Pancreas (tissue), 10 donors: ENCODE data around the gene NAA10. TPM values are rescaled to one million over a fixed set of nuclear protein-coding genes. Genes with fewer than 3 reads are reported as not detected.

Experiments used
- ATAC-seq, 4 donors: fragments of 200-7000 bp; cut with Tn5 transposase; one replicate each; pipeline versions ENCODE4 v1.8.0 to v1.9.1; 2020; ENCODE audit warnings: mild to moderate bottlenecking in 4 of 4, moderate library complexity in 4 of 4
- DNase-seq, 6 donors: peaks; one replicate each; pipeline ENCODE4 v3.0.0-alpha.2; 2020
- FAIRE-seq: peaks from 2 replicates; lab custom pipeline; 2012; peaks lifted over from hg19 to GRCh38; lab: Jason Lieb, UNC
- H3K27ac ChIP-seq, 4 donors: fragments of 200-600 bp; sonication (generic); 1 replicate in 3 of 4; 2 replicates in 1 of 4; pipeline versions ENCODE4 v1.5.0 to v1.8.0; 2020
- H3K27me3 ChIP-seq, 4 donors: fragments of 200-600 bp; one replicate each; pipeline ENCODE4 v1.8.0; 2021
- H3K36me3 ChIP-seq, 3 donors: fragments of 200-600 bp; sonication (generic) in 1 of 3; one replicate each; pipeline versions ENCODE4 v1.5.0 to v1.8.0; 2020 to 2021
- H3K4me1 ChIP-seq, 3 donors: fragments of 200-600 bp; one replicate each; pipeline ENCODE4 v1.8.0; 2021
- H3K4me3 ChIP-seq, 4 donors: fragments of 200-600 bp; sonication (generic) in 2 of 4; one replicate each; pipeline versions ENCODE4 v1.5.0 to v1.8.0; 2020 to 2021
- H3K9me3 ChIP-seq, 4 donors: fragments of 200-600 bp; one replicate each; pipeline ENCODE4 v1.8.0; 2021
- CTCF ChIP-seq, 4 donors: fragments of 200-600 bp; sonication (generic) in 3 of 4; IDR thresholded peaks; one replicate each; pipeline versions ENCODE4 v1.5.0 to v1.8.0; 2021; ENCODE audit warnings: antibody characterized with exemption in 4 of 4
- WGBS, 2 donors: extraction: QIAGEN DNeasy Blood & Tissue Kit; methylation state at CpG; one replicate each; pipeline ENCODE4 v1.1.7; 2013; 5-methylcytosine and 5-hydroxymethylcytosine counted together
- intact Hi-C, 3 donors: fragments of 100-400 bp; cut with DNase I; formaldehyde crosslinking; loops; one replicate each; pipeline versions ENCODE4 v1.11.1 to v1.14.2; 2022
- polyA plus RNA-seq, 2 donors: library from polyadenylated mRNA; stranded (reverse); fragments of 200-250 nt; gene quantifications; one replicate each; pipeline ENCODE4 v1.2.3, GENCODE V29; 2013
- total RNA-seq, 6 donors: library from RNA; stranded (reverse); fragmentation: NEBNext Ultra II Directional in 4 of 6; extraction: Animal tissue kit (Norgen Biotek cat#: 25700) in 4 of 6; gene quantifications; one replicate each; pipeline versions ENCODE4 v1.2.1 to v1.2.4, GENCODE V29; 2021 to 2023
- donor health status: healthy with polysubstance abuse.
- donor health status: DM: no; HTN: no; CAD: no; lungs with moderate emphysema.
- donor health status: DM: no; HTN: no; CAD: no.
- donor health status: control.
- donor health status: control.
- donor health status: Bipolar disorder and iron deficiency.
- donor health status: DM: yes; HTN: yes; CAD: no.
- donor health status: DM: no; HTN: no; CAD: no.
- donor health status: DM: no; HTN: no; CAD: no.
- donor health status: DM: yes; HTN: yes; CAD: no.

NAA10 gene
- total and polyA plus RNA-seq, 8 donors = 24.5 to 115 (median 44.7) TPM

- peaks cover 0 to 4% (median 0%) of the 10 kb centered on the region in 4 donors for H3K27me3 ChIP-seq
- WGBS, 2 donors = 84 to 87% methylated on average over 31 to 33 of the region's 33 CpGs
- no peak for FAIRE-seq
- no peaks in the 10 kb centered on the region for H3K9me3 ChIP-seq
- H3K36me3 ChIP-seq = peaks cover 0 to 46% (median 20%) of the 10 kb centered on the region in 3 donors
- no peaks in the 10 kb centered on the region for H3K4me1 ChIP-seq
- no peak for TF ChIP-seq CTCF (IDR thresholded peaks at IDR 0.05)
- no peak overlapping the region for H3K4me3 ChIP-seq
- no peak overlapping the region for H3K27ac ChIP-seq
- intact Hi-C loops = loop anchor here (5.0 to 10.0 kb wide), 3 partner anchors 179 to 189 kb away; partner anchors contain the start of gene PLXNB3 (in 1 of the 3)
- DNase-seq = peak in 2 of 6 donors; percentile 40 to 78
- peak in 2 of 4 donors; percentile 2 for ATAC-seq
Measured at GRCh38 chrX:153953892-153954557, 19.2 kb upstream of the NAA10 start.

- H3K27me3 ChIP-seq = peaks cover 0 to 4% (median 0%) of the 10 kb centered on the region in 4 donors
- intact Hi-C loops = loop anchor here (5.0 to 10.0 kb wide), 3 partner anchors 179 to 189 kb away; partner anchors contain the start of gene PLXNB3 (in 1 of the 3)
- H3K36me3 ChIP-seq = peaks cover 0 to 44% (median 20%) of the 10 kb centered on the region in 3 donors
- H3K9me3 ChIP-seq = no peaks in the 10 kb centered on the region
- no peaks in the 10 kb centered on the region for H3K4me1 ChIP-seq
- no peak overlapping the region for H3K4me3 ChIP-seq
- FAIRE-seq (no peak), ATAC-seq (peak; percentile 57 to 88 (median 86)), DNase-seq (peak in 4 of 6 donors; percentile 76 to 91 (median 82))
- peak; percentile 98 to 99 (median 99) for TF ChIP-seq CTCF (IDR thresholded peaks at IDR 0.05)
- 30 to 33% methylated on average over 33 of the region's 33 CpGs for WGBS, 2 donors
- H3K27ac ChIP-seq = no peak overlapping the region
Measured at GRCh38 chrX:153953342-153953830, 18.5 kb upstream of the NAA10 start.

GRCh38 chrX:153952373-153953026, 17.7 kb upstream of the NAA10 start:
- WGBS, 2 donors = 91 to 93% methylated on average over 32 of the region's 32 CpGs
- Histone ChIP-seq H3K27ac (no peak overlapping the region), H3K4me3 (no peak overlapping the region), H3K9me3 (no peaks in the 10 kb centered on the region), H3K4me1 (no peaks in the 10 kb centered on the region), H3K36me3 (peaks cover 0 to 42% (median 20%) of the 10 kb centered on the region in 3 donors), H3K27me3 (peaks cover 0 to 4% (median 0%) of the 10 kb centered on the region in 4 donors)
- DNase-seq (no peak), ATAC-seq (no peak), FAIRE-seq (no peak)
- intact Hi-C loops = loop anchor here (5.0 to 10.0 kb wide), 3 partner anchors 178 to 188 kb away; partner anchors contain the start of gene PLXNB3 (in 1 of the 3)
- no peak for TF ChIP-seq CTCF (IDR thresholded peaks at IDR 0.05)

GRCh38 chrX:153951683-153952372, 17.0 kb upstream of the NAA10 start:
- no peak for FAIRE-seq
- no peaks in the 10 kb centered on the region for H3K4me1 ChIP-seq
- WGBS, 2 donors = 92 to 94% methylated on average over 27 to 28 of the region's 28 CpGs
- TF ChIP-seq CTCF (IDR thresholded peaks at IDR 0.05) = no peak
- H3K9me3 ChIP-seq = no peaks in the 10 kb centered on the region
- DNase-seq = no peak
- peaks cover 0 to 35% (median 20%) of the 10 kb centered on the region in 3 donors for H3K36me3 ChIP-seq
- no peak for ATAC-seq
- intact Hi-C loops = loop anchor here (5.0 to 10.0 kb wide), 3 partner anchors 177 to 187 kb away; partner anchors contain the start of gene PLXNB3 (in 1 of the 3)
- no peak overlapping the region for H3K27ac ChIP-seq
- peaks cover 0 to 4% (median 0%) of the 10 kb centered on the region in 4 donors for H3K27me3 ChIP-seq
- no peak overlapping the region for H3K4me3 ChIP-seq
